K562 (cell line): ENCODE measurements around the gene NAP1L1. TPM values are rescaled to one million over a fixed set of nuclear protein-coding genes. Genes with fewer than 3 reads are reported as not detected.

ENCODE experiments used
- ATF2 ChIP-seq: sonication (generic); formaldehyde crosslinking; IDR thresholded peaks from 2 replicates; pipeline ENCODE4 v1.8.1; 2022; ENCODE audit warnings: missing genetic modification reagents
- CBX2 ChIP-seq: fragments of 200-600 bp; sonication (generic); IDR thresholded peaks from one replicate; pipeline ENCODE4 v1.6.1; 2012; ENCODE audit warnings: mild to moderate bottlenecking, low read length, inconsistent platforms; ENCODE audit not compliant: insufficient read depth, poor library complexity, severe bottlenecking
- EHMT2 ChIP-seq: fragments of 450-650 bp; IDR thresholded peaks from 2 replicates; pipeline ENCODE4 v1.6.1; 2018; ENCODE audit warnings: antibody characterized with exemption
- GABPA ChIP-seq: fragments of 200-800 bp; sonication (Bioruptor generic); conservative IDR thresholded peaks from 2 replicates; pipeline ENCODE4 v1.6.1; 2016; ENCODE audit warnings: low read depth, missing genetic modification characterization, missing compliant biosample characterization
- HBP1 ChIP-seq: fragments of 450-650 bp; formaldehyde crosslinking; IDR thresholded peaks from 2 replicates; pipeline ENCODE4 v1.4.0; 2022; ENCODE audit warnings: missing genetic modification characterization
- KAT7 ChIP-seq: sonication (generic); formaldehyde crosslinking; IDR thresholded peaks from 2 replicates; pipeline ENCODE4 v1.8.0; 2022; ENCODE audit warnings: missing genetic modification reagents, mild to moderate bottlenecking, borderline replicate concordance
- NR0B1 ChIP-seq: fragments of 450-650 bp; IDR thresholded peaks from one replicate; pipeline ENCODE4 v1.6.1; 2018; ENCODE audit warnings: mild to moderate bottlenecking, moderate library complexity; ENCODE audit not compliant: partially characterized antibody
- NR4A1 ChIP-seq, 2 experiments: fragments of 250-450 bp in 1 of 2; fragments of 450-650 bp in 1 of 2; sonication (Bioruptor Pico) in 1 of 2; IDR thresholded peaks; 2 replicates each; pipeline versions ENCODE4 v1.4.0 to v1.6.1; 2016 to 2020; ENCODE audit warnings: mild to moderate bottlenecking in 2 of 2, missing compliant biosample characterization in 1 of 2, missing genetic modification characterization in 1 of 2, moderate library complexity in 1 of 2
- PBX2 ChIP-seq, 2 experiments: IDR thresholded peaks in 1 of 2; conservative IDR thresholded peaks in 1 of 2; 2 replicates each; pipeline ENCODE4 v1.6.1; 2016; ENCODE audit warnings: low read depth in 2 of 2, mild to moderate bottlenecking in 1 of 2, missing compliant biosample characterization in 1 of 2, missing genetic modification characterization in 1 of 2, moderate library complexity in 1 of 2
- PKNOX1 ChIP-seq: fragments of 450-650 bp; IDR thresholded peaks from 2 replicates; pipeline ENCODE4 v1.6.1; 2016
- RAD51 ChIP-seq: fragments of 450-650 bp; IDR thresholded peaks from 2 replicates; pipeline ENCODE4 v1.7.1; 2016; ENCODE audit warnings: low read depth, mild to moderate bottlenecking, borderline replicate concordance
- RB1 ChIP-seq: fragments of 450-650 bp; IDR thresholded peaks from 2 replicates; pipeline ENCODE4 v1.6.1; 2017; ENCODE audit warnings: low read depth, mild to moderate bottlenecking
- SMARCE1 ChIP-seq: fragments of 450-650 bp; IDR thresholded peaks from 2 replicates; pipeline ENCODE4 v1.7.1; 2016; ENCODE audit warnings: mild to moderate bottlenecking
- TCF7 ChIP-seq: sonication (generic); IDR thresholded peaks from 2 replicates; pipeline ENCODE4 v1.6.1; 2016; ENCODE audit warnings: antibody characterized with exemption, borderline replicate concordance
- ZNF165 ChIP-seq: fragments of 250-450 bp; sonication (Bioruptor Pico); IDR thresholded peaks from 2 replicates; pipeline ENCODE4 v1.4.0; 2020; ENCODE audit warnings: borderline replicate concordance
- polyA plus RNA-seq, 8 experiments: library from polyadenylated mRNA; depleted of rRNA in 4 of 8; stranded (reverse) in 5 of 8; unstranded in 3 of 8; fragments of >200 nt; fragmentation: Nextera tagmentation in 2 of 8; fragmentation: Illumina TruSeq in 1 of 8; extraction: Ambion mirVana in 2 of 8; extraction: Trizol in 1 of 8; gene quantifications; 2 replicates each; pipeline versions ENCODE4 v1.2.1 to v1.2.3, GENCODE V29; 2011 to 2014; ENCODE audit warnings: inconsistent platforms in 1 of 8, missing spikeins in 1 of 8
- total RNA-seq, 7 experiments: library from RNA; depleted of rRNA in 6 of 7; stranded (reverse); fragments of >200 nt in 6 of 7; fragmentation: Illumina TruSeq in 2 of 7; extraction: Trizol in 2 of 7; gene quantifications; 2 replicates each; pipeline versions ENCODE4 v1.2.1 to v1.2.3, GENCODE V29; 2011 to 2021; ENCODE audit warnings: low replicate concordance in 1 of 7

NAP1L1 gene
- total and polyA plus RNA-seq, 9 of the 15 experiments (the other 6 are each of a cell fraction or from before 2014, with no cell fraction given), result 287 to 747 (median 450) TPM

- TF ChIP-seq ATF2 (no peak; the same call in 1 of the 2 replicates), TCF7 (no peak), ZNF165 (CRISPR knock-in tag) (no peak), RB1 (no peak; the same call in none of the 2 replicates), PBX2 (CRISPR knock-in tag; IDR thresholded peaks at IDR 0.05; ENCODE audit: low read depth) (no peak), PBX2 (tag; conservative IDR thresholded peaks at IDR 0.05; ENCODE audit: low read depth) (no peak), GABPA (tag) (peak; percentile 50; the same call in 1 of the 2 replicates), NR0B1 (no peak), KAT7 (CRISPR knock-in tag) (no peak), EHMT2 (no peak), SMARCE1 (no peak), PKNOX1 (peak; percentile 39; the same call in 1 of the 2 replicates), RAD51 (no peak), CBX2 (no peak), HBP1 (no peak), NR4A1 (CRISPR knock-in tag; IDR thresholded peaks at IDR 0.05) (no peak), NR4A1 (tag; IDR thresholded peaks at IDR 0.05) (no peak)
Measured at GRCh38 chr12:76031414-76032042, 53.0 kb downstream of the NAP1L1 start, which contains the start of gene PHLDA1 (continued).
